Upper lobe of left lung (tissue), 4 donors: ENCODE measurements around the gene WDR90.
A peak's percentile ranks its signal among the peaks of the same experiment; 100 is the strongest.

Experiments
- CTCF ChIP-seq, 6 experiments: fragments of 450-650 bp in 4 of 6; fragments of 200-600 bp in 2 of 6; sonication (generic) in 2 of 6; IDR thresholded peaks; one replicate each; pipeline ENCODE4 v1.5.1; 2016 to 2019; ENCODE audit warnings: antibody characterized with exemption in 6 of 6
- EP300 ChIP-seq, 4 donors: sonication (generic); formaldehyde crosslinking; IDR thresholded peaks; one replicate each; pipeline ENCODE4 v1.5.1; 2017; ENCODE audit warnings: antibody characterized with exemption in 4 of 4, control low read depth in 2 of 4
- POLR2A ChIP-seq, 4 donors: fragments of 450-650 bp; IDR thresholded peaks; one replicate each; pipeline ENCODE4 v1.5.1; 2016 to 2017; ENCODE audit warnings: antibody characterized with exemption in 4 of 4, mild to moderate bottlenecking in 2 of 4
- POLR2AphosphoS5 ChIP-seq, 2 donors: sonication (generic); formaldehyde crosslinking; IDR thresholded peaks; one replicate each; pipeline ENCODE4 v1.5.1; 2017; ENCODE audit warnings: antibody characterized with exemption in 2 of 2

GRCh38 chr16:661184-661821, 12.1 kb downstream of the WDR90 start:
- peak in 1 of 6 experiments; percentile 6 for TF ChIP-seq CTCF (IDR thresholded peaks at IDR 0.05)
- TF ChIP-seq EP300 (IDR thresholded peaks at IDR 0.05): no peak
- TF ChIP-seq POLR2AphosphoS5 (IDR thresholded peaks at IDR 0.05): no peak
- no peak for TF ChIP-seq POLR2A (IDR thresholded peaks at IDR 0.05)
